Stimulated activated CD4-positive, alpha-beta T cell treated with anti-CD3 and anti-CD28 coated beads, Interleukin-4, amount 100 ng/mL, for 1 hour (primary cell): ENCODE data around the gene MED12L.

Experiments
- DNase-seq: peaks from one replicate; pipeline ENCODE4 v3.0.0-alpha.2; 2020

Gene MED12L

DNA sequence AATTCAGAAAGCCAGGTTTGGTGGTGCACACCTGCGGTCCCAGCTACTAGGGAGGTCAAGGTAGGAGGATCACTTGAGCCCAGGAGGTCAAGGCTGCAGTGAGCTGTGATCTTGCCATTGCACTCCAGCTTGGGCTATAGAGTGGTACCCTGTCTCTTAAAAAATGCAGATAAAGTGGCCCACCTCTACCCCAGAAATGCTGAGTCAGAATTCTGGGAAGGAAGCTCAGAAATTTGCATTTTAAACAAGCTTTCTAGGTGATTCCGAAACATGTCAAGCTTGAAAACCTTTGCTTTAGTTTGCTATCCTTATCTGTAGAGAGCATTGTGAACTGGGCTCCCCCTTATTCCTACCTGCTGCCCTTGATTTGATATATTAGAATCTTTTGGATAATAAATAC is 7.7 kb downstream of the MED12L start:
- no peak for DNase-seq

GRCh38 chr3:151093905-151094304 is 8.4 kb downstream of the MED12L start:
- no peak for DNase-seq

- DNase-seq, result no peak
Measured at GRCh38 chr3:151096716-151097115, 11.3 kb downstream of the MED12L start.

- no peak for DNase-seq
Measured at GRCh38 chr3:151100076-151100475, 14.6 kb downstream of the MED12L start.

GRCh38 chr3:151101270-151101969 is 16.0 kb downstream of the MED12L start:
- no peak for DNase-seq

DNA sequence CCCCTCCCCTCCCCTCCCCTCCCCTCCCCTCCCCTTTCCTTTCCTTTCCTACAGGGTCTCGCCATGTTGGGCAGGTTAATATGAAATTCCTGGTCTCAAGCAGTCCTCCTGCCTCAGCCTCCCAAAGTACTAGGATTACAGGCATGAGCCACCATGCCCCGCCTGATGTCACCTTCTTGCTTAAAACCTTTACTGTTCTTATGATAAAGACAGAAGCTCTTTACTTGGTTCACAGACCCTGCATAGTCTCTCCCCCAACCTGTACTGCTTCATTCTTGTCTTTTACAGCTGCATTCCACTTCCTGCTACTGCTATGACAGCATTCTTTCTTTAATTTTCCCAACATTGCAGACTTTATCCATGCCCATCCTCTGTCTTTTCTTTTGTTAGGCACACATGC is 20.8 kb downstream of the MED12L start:
- no peak for DNase-seq

DNA sequence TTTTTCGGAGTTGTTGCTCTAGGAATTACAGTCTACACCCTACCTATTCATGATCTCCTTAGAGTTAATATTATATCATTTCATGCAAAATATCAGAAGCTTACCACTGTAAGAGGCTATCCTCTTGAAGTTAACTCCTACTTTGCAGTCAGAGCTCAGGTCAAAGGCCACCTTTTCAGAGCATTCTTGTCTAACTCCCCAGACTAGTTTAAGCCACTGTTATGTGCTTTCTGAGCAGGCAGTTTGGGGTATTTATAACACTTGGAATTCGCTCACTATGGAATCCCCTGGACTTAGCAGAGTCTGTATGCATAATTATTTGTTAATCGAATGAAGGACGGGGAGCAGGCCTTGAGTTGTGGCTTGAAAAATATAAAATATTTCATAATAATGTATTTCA is 21.7 kb downstream of the MED12L start:
- no peak for DNase-seq

GRCh38 chr3:151107701-151108100 is 22.2 kb downstream of the MED12L start:
- DNase-seq, result no peak

- DNase-seq, result no peak
Measured at GRCh38 chr3:151109286-151109800, 23.9 kb downstream of the MED12L start.

GRCh38 chr3:151112731-151113130 is 27.3 kb downstream of the MED12L start:
- DNase-seq, result no peak

GRCh38 chr3:151113343-151113742 is 27.9 kb downstream of the MED12L start:
- DNase-seq, result no peak

GRCh38 chr3:151117047-151117446 is 31.6 kb downstream of the MED12L start:
- DNase-seq, result no peak

- no peak for DNase-seq
Measured at GRCh38 chr3:151119188-151119587, 33.7 kb downstream of the MED12L start.

- no peak for DNase-seq
Measured at GRCh38 chr3:151120409-151120808, 34.9 kb downstream of the MED12L start.

- DNase-seq, result no peak
Measured at GRCh38 chr3:151121016-151121415, 35.6 kb downstream of the MED12L start.

DNA sequence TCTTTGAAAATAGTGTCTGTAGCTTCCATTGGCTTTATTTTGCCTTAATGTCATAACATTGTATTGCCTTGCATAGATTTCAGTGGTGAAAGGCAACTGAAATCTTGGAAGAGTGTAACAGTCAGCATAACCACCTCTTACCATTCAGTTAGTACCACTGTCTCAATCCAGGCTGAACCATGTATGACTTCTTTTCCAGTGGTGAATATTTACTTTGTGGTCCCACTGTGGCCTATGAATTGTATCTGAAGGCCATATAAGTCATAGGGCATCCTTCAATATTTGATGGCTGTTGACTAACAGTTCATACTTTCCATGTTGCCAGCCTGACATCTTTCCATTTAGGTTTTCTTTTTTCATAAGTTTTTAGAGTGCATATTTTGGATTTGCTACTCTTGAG is 38.4 kb downstream of the MED12L start:
- DNase-seq, result no peak

GRCh38 chr3:151124476-151124875 is 39.0 kb downstream of the MED12L start:
- no peak for DNase-seq

- DNase-seq, result no peak
Measured at GRCh38 chr3:151130428-151130827, 45.0 kb downstream of the MED12L start.

DNA sequence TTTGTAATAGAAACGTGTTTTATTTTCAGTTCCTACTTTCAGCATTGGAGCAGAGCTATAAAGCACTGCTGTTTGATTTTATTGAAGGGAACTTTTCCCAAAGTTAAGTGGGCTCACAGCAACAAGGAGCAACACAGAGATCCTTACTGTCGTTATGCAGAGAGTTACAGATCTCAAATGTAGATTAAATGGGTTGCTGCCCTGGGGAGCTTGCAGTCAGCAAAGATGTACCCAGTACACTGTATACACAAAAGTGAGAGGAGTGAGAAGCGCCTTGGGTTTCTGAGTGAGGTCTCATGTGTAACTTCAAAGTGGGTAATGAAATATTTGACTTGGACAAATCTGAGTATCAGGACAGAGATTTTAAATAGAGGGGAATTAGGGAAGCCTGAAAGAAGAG is 47.7 kb downstream of the MED12L start:
- no peak for DNase-seq

GRCh38 chr3:151133917-151134450 is 48.5 kb downstream of the MED12L start:
- DNase-seq, result no peak

DNA sequence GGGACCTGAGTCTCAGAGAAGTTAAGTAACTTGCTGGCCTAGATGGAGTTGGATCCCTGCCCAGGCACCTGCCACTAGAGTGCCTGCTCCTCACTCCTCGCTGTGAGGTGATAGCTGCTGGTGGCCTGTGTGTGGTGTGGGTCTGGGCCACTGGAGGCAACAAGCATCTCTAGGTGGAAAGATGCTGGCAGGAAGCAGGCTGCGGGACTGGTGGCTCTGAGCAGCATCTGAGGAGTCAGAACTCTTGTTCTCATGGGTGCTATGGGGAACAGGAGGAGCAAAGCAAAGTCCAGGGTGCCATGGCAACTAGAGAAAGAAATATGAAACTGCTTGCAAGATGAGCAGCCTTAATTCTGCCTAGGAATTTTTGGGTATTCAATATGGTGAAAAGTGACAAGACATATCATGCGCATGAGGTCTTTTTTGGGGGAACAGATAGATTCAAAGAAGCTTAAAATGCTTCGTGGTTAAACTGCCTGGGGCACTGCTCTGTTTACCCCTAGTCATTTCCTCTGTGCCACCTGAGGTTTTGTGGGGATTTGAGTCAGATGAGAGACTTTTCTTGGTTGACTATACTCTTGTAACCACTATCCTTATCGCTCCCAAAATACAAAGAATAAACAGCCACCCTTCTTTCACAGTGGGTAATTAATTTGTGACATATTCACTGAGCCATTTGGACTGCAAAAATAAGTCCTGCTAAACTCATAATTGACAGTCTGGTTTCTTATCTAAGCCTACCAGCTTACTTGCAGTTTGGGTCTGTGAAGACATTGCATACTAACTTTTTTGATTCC is 50.3 kb downstream of the MED12L start:
- DNase-seq, result peak; percentile 8

DNA sequence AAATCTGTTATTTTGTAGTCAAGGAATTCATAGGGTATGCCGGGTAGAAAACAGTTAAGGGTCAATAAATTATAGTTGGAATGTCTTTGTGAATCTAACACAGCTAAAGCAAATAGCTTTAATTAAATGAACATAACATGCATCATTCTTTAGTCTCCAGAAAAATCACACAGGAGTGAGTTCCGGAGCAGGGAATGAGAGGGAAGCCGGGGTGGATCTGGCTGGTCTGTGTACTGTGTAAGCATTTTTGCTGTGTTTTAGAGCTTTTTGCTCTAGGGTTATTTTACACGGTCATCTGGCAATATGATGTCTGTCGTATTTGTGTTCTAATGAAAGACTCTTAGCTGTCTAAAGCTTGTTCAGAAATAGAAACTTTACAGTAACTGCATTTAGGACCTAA is 57.5 kb downstream of the MED12L start:
- no peak for DNase-seq

DNA sequence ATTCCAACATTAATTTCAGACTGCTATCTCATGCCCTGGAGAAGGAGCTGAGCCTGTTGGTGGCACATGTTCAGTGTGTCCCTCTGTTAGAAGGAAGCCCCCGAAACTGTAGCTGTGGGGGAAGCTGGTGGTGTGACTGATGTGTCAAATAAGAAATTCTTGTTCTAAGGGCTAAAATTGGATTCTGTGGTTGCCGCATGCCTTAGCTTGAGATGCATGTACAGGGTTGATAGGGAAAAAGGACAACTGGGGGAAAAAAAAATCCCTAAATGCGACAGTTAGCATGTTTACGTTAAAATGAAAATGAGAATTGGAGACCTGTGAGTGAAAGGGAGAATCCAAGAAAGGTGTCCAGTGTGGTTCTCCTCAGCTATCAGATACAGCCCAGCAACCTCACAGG is 58.6 kb downstream of the MED12L start:
- no peak for DNase-seq

GRCh38 chr3:151144760-151145159 is 59.3 kb downstream of the MED12L start:
- no peak for DNase-seq
